Breast epithelium (tissue), 4 donors: ENCODE results near the gene PELI2. TPM values are rescaled to one million over a fixed set of nuclear protein-coding genes. Genes with fewer than 3 reads are reported as not detected.

Experiments
- DNase-seq, 2 donors: peaks; one replicate each; pipeline ENCODE4 v3.0.0-alpha.2; 2019; ENCODE audit warnings: low spot score in 2 of 2
- H3K27ac ChIP-seq, 2 donors: fragments of 200-600 bp; sonication (generic) in 1 of 2; one replicate each; pipeline ENCODE4 v1.5.1; 2016 to 2019; ENCODE audit warnings: mild to moderate bottlenecking in 1 of 2
- H3K27me3 ChIP-seq, 2 donors: fragments of 200-600 bp; sonication (generic) in 1 of 2; one replicate each; pipeline versions ENCODE4 v1.5.1 to v1.6.0; 2017 to 2019; ENCODE audit warnings: control low read depth in 1 of 2, mild to moderate bottlenecking in 1 of 2
- H3K36me3 ChIP-seq: fragments of 200-600 bp; one replicate; pipeline ENCODE4 v1.5.1; 2019
- H3K4me1 ChIP-seq, 2 donors: fragments of 200-600 bp; sonication (generic); one replicate each; pipeline ENCODE4 v1.5.1; 2016 to 2019; ENCODE audit warnings: control low read depth in 1 of 2
- H3K4me3 ChIP-seq, 3 donors: fragments of 200-600 bp; sonication (generic); 1 replicate in 2 of 3; 2 replicates in 1 of 3; pipeline ENCODE4 v1.5.1; 2016 to 2019; ENCODE audit warnings: mild to moderate bottlenecking in 3 of 3, moderate library complexity in 2 of 3
- H3K9me3 ChIP-seq, 2 donors: fragments of 200-600 bp; sonication (generic) in 1 of 2; one replicate each; pipeline ENCODE4 v1.5.1; 2016 to 2019; ENCODE audit warnings: control low read depth in 1 of 2
- POLR2A ChIP-seq: fragments of 450-650 bp; IDR thresholded peaks from one replicate; pipeline ENCODE4 v1.6.1; 2016; ENCODE audit warnings: antibody characterized with exemption, mild to moderate bottlenecking, moderate library complexity
- POLR2AphosphoS5 ChIP-seq, 3 donors: sonication (generic); formaldehyde crosslinking; IDR thresholded peaks; one replicate each; pipeline ENCODE4 v1.6.1; 2017; ENCODE audit warnings: antibody characterized with exemption in 3 of 3
- intact Hi-C: fragments of 100-400 bp; cut with DNase I; formaldehyde crosslinking; loops from one replicate; pipeline ENCODE4 v1.15.1; 2023; ENCODE audit warnings: low total_unique reads
- total RNA-seq, 3 donors: library from RNA; depleted of rRNA; stranded (reverse); fragments of >200 nt; gene quantifications; one replicate each; pipeline ENCODE4 v1.1.0, GENCODE V29; 2016
- TF ChIP-seq, protein P1 (sequence below), 3 donors: fragments of 450-650 bp; IDR thresholded peaks; one replicate each; pipeline ENCODE4 v1.5.1; 2016 to 2017; ENCODE audit warnings: antibody characterized with exemption in 3 of 3, mild to moderate bottlenecking in 3 of 3, moderate library complexity in 3 of 3

PELI2 gene
- total RNA-seq, 3 donors from 2014 or later, result 11.5 to 24.1 (median 16.2) TPM

DNA sequence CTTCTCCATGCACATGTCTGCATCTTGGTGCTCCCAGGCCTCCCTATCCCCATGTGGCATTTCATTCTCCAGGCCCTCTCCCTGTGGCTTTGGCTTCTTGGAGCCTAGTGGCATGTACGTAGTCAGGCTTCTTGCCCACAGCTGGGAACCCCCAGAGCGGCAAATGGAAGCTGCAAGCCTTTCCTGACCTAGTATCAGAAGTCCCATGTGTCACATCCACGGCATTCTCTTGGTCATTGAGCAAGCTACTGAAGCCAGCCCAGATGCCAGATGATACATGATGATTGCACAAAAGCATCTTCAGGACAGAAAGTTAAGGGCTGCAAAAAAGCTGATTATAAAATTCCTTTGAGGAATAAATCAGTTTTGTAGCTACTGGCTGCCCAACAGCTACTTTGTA, 154.9 kb downstream of the PELI2 start:
- TF ChIP-seq POLR2AphosphoS5 (IDR thresholded peaks at IDR 0.05) (no peak), POLR2A (no peak)
- TF ChIP-seq, protein P1, sequence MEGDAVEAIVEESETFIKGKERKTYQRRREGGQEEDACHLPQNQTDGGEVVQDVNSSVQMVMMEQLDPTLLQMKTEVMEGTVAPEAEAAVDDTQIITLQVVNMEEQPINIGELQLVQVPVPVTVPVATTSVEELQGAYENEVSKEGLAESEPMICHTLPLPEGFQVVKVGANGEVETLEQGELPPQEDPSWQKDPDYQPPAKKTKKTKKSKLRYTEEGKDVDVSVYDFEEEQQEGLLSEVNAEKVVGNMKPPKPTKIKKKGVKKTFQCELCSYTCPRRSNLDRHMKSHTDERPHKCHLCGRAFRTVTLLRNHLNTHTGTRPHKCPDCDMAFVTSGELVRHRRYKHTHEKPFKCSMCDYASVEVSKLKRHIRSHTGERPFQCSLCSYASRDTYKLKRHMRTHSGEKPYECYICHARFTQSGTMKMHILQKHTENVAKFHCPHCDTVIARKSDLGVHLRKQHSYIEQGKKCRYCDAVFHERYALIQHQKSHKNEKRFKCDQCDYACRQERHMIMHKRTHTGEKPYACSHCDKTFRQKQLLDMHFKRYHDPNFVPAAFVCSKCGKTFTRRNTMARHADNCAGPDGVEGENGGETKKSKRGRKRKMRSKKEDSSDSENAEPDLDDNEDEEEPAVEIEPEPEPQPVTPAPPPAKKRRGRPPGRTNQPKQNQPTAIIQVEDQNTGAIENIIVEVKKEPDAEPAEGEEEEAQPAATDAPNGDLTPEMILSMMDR (IDR thresholded peaks at IDR 0.05), result no peak
- H3K9me3 ChIP-seq, result no peaks in the 10 kb centered on the region
- H3K27me3 ChIP-seq, result no peaks in the 10 kb centered on the region
- intact Hi-C loops, result no loop called here
- DNase-seq, result no peak
- H3K4me1 ChIP-seq, result no peaks in the 10 kb centered on the region
- H3K36me3 ChIP-seq, result no peaks in the 10 kb centered on the region
- H3K27ac ChIP-seq, result no peak overlapping the region
- no peak overlapping the region for H3K4me3 ChIP-seq

DNA sequence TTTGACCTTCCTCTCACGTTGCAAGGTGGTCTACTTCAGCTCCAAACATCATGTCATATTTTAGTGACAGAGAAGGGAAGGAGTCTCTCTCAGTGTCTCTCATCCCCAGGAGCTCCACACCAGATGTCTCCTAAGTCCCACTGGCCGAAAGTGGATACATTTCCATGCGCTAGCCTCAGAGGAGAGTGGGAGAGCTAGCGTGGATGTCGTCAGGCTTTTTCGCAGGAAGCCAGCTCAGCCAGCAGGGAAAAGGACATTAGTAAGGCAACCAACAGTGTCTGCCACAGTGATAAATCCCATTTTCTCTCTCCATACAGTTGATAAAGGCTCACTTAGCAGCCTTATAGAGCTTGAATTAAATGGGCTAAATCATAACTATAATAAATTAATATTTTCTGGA, 155.7 kb downstream of the PELI2 start:
- no peak for DNase-seq
- Histone ChIP-seq H3K36me3 (no peaks in the 10 kb centered on the region), H3K27me3 (no peaks in the 10 kb centered on the region), H3K4me1 (no peaks in the 10 kb centered on the region), H3K4me3 (no peak overlapping the region), H3K27ac (no peak overlapping the region), H3K9me3 (no peaks in the 10 kb centered on the region)
- TF ChIP-seq, protein P1 (IDR thresholded peaks at IDR 0.05), result no peak
- TF ChIP-seq POLR2AphosphoS5 (IDR thresholded peaks at IDR 0.05), result no peak
- TF ChIP-seq POLR2A, result no peak
- intact Hi-C loops, result no loop called here

DNA sequence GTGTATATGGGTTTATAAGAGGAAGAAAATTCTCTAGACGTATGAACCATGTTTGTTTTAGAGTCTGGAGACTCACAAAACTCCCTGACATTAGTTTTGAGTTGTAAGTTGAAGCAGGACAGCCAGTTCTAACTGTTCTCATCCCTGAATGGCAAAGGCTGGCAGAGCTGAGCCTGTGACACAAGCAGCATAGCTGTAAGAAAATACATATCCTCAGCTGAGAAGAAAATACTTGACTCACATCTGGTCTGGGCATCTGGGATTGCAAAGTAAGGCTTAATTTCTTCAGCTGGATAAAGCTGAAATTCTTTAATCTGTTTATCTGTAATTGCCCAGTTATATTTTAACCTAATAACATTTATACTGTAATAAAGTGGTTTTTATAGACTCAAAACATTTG, 156.3 kb downstream of the PELI2 start:
- H3K4me1 ChIP-seq, result no peaks in the 10 kb centered on the region
- TF ChIP-seq POLR2AphosphoS5 (IDR thresholded peaks at IDR 0.05) (no peak), POLR2A (no peak)
- TF ChIP-seq, protein P1 (IDR thresholded peaks at IDR 0.05), result no peak
- intact Hi-C loops, result no loop called here
- no peak overlapping the region for H3K4me3 ChIP-seq
- no peaks in the 10 kb centered on the region for H3K9me3 ChIP-seq
- no peak for DNase-seq
- no peaks in the 10 kb centered on the region for H3K27me3 ChIP-seq
- H3K36me3 ChIP-seq, result no peaks in the 10 kb centered on the region
- H3K27ac ChIP-seq, result no peak overlapping the region

DNA sequence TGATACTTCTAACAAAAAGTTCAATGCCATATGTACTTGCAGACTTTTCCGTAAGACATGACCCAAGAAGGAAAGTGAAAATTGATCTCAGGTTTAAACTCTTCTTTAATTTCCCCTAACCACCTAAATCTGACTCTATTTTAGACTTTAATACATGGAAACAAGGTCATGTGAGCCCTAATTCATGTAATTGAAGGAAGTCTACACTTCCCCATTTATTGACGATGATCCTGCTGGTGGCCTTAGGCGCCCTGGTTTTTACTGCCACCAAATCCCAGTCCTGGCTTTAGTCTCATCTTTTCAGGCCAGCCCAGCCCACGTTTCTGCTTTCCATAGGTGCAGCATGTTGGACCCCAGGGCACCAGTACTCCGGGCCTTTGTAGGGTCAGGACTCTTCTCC, 157.9 kb downstream of the PELI2 start:
- Histone ChIP-seq H3K4me3 (no peak overlapping the region), H3K36me3 (no peaks in the 10 kb centered on the region), H3K9me3 (no peaks in the 10 kb centered on the region), H3K4me1 (no peaks in the 10 kb centered on the region), H3K27me3 (no peaks in the 10 kb centered on the region), H3K27ac (no peak overlapping the region)
- no peak for DNase-seq
- TF ChIP-seq POLR2A (no peak), POLR2AphosphoS5 (IDR thresholded peaks at IDR 0.05) (no peak)
- TF ChIP-seq, protein P1 (IDR thresholded peaks at IDR 0.05), result no peak
- intact Hi-C loops, result no loop called here

DNA sequence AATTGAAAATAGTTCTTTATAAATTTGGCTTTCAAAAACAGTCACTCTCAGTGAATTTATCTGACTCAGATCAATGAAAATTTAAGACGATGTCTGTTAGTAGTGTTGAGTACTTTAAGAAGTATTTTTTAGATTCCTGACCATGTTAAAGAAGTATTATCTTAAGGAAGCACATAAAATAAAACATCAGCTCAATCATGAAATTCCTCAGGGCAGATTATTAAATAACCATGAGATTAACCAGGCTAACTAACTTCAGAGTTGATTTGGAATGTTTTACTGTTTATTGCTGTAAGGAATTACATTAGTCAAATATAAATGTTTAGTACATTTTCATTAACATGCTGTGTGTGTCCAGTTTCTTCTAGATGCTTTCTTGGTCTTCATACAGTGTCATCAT, 160.2 kb downstream of the PELI2 start:
- no peaks in the 10 kb centered on the region for H3K4me1 ChIP-seq
- no peak for TF ChIP-seq POLR2AphosphoS5 (IDR thresholded peaks at IDR 0.05)
- H3K27me3 ChIP-seq, result no peaks in the 10 kb centered on the region
- no peak for DNase-seq
- H3K27ac ChIP-seq, result no peak overlapping the region
- intact Hi-C loops, result no loop called here
- H3K9me3 ChIP-seq, result no peaks in the 10 kb centered on the region
- H3K36me3 ChIP-seq, result no peaks in the 10 kb centered on the region
- no peak overlapping the region for H3K4me3 ChIP-seq

DNA sequence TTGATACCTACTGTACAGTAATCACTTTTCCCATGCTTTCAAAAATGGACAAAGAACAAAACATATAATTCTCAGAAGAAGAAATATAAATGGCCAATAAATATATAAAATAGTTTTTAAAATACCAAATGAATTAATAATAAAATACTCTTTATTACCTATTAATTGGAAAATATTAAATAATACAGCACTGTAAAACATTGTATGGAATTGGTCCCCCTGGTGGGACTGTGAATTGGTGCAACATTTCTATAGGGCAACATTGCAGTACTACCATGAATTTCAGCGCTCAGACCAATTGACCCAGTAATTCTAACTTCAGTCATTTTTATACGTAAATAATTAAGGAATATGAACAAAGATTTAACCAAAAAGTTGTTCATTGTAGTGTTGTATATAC, 162.6 kb downstream of the PELI2 start:
- intact Hi-C loops, result no loop called here
- no peak overlapping the region for H3K27ac ChIP-seq
- no peak for DNase-seq
- no peaks in the 10 kb centered on the region for H3K4me1 ChIP-seq
- H3K4me3 ChIP-seq, result no peak overlapping the region
- no peaks in the 10 kb centered on the region for H3K27me3 ChIP-seq
- H3K36me3 ChIP-seq, result no peaks in the 10 kb centered on the region
- TF ChIP-seq POLR2A, result no peak
- TF ChIP-seq, protein P1 (IDR thresholded peaks at IDR 0.05), result no peak
- TF ChIP-seq POLR2AphosphoS5 (IDR thresholded peaks at IDR 0.05), result no peak
- H3K9me3 ChIP-seq, result no peaks in the 10 kb centered on the region
